HFFc6 (cell line): ENCODE results near the gene RND2. TPM values are rescaled to one million over a fixed set of nuclear protein-coding genes. Genes with fewer than 3 reads are reported as not detected.
A peak's percentile ranks its signal among the peaks of the same experiment; 100 is the strongest.
"Not testable (repeated sequence)": the region's sequence is repeated elsewhere in the genome, so short reads cannot be mapped to it uniquely, and the experiment has no call there.

Experiments used
- DNase-seq: peaks from one replicate; pipeline ENCODE4 v3.0.0-alpha.2; 2018
- H3K27ac Mint-ChIP-seq: 2 replicates; pipeline ENCODE4 v1.8.0; 2020; ENCODE audit warnings: mild to moderate bottlenecking, mixed read lengths
- H3K27me3 Mint-ChIP-seq: 2 replicates; pipeline ENCODE4 v1.8.0; 2021; ENCODE audit warnings: mild to moderate bottlenecking, moderate library complexity, mixed read lengths; ENCODE audit not compliant: insufficient read depth
- H3K36me3 Mint-ChIP-seq: 2 replicates; pipeline ENCODE4 v1.8.0; 2021; ENCODE audit warnings: low read depth, mixed read lengths
- H3K4me1 Mint-ChIP-seq: 2 replicates; pipeline ENCODE4 v1.8.0; 2020; ENCODE audit warnings: low read depth, mixed read lengths
- H3K4me3 Mint-ChIP-seq: 2 replicates; pipeline ENCODE4 v1.8.0; 2020; ENCODE audit warnings: mild to moderate bottlenecking, moderate library complexity, mixed read lengths
- H3K9me3 Mint-ChIP-seq: 2 replicates; pipeline ENCODE4 v1.8.0; 2020; ENCODE audit warnings: mild to moderate bottlenecking, mixed read lengths
- long read RNA-seq: library from polyadenylated mRNA; unstranded; transcript quantifications from one replicate; pipeline ENCODE4 v2.0.0, GENCODE V29; 2019
- total RNA-seq, 6 experiments: library from RNA; stranded (reverse); fragmentation: NEBNext Ultra II Directional; extraction: Animal tissue kit (Norgen Biotek cat#: 25700); gene quantifications; 2 replicates in 1 of 6; 3 replicates in 5 of 6; pipeline ENCODE4 v1.2.3, GENCODE V29; 2021
- TF ChIP-seq, protein P1 (sequence below): fragments of 200-600 bp; sonication (generic); IDR thresholded peaks from 2 replicates; pipeline ENCODE4 v1.5.0; 2021; ENCODE audit warnings: antibody characterized with exemption, mild to moderate bottlenecking

RND2 gene, protein sequence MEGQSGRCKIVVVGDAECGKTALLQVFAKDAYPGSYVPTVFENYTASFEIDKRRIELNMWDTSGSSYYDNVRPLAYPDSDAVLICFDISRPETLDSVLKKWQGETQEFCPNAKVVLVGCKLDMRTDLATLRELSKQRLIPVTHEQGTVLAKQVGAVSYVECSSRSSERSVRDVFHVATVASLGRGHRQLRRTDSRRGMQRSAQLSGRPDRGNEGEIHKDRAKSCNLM
- under 1 TPM; 0.14 to 0.43 (median 0.37) TPM for total RNA-seq
- long read RNA-seq, partial matches to known transcripts: 1 of 1 reads
- long read RNA-seq, other reads (novel, unspliced or antisense): 0 of 1 reads

DNA sequence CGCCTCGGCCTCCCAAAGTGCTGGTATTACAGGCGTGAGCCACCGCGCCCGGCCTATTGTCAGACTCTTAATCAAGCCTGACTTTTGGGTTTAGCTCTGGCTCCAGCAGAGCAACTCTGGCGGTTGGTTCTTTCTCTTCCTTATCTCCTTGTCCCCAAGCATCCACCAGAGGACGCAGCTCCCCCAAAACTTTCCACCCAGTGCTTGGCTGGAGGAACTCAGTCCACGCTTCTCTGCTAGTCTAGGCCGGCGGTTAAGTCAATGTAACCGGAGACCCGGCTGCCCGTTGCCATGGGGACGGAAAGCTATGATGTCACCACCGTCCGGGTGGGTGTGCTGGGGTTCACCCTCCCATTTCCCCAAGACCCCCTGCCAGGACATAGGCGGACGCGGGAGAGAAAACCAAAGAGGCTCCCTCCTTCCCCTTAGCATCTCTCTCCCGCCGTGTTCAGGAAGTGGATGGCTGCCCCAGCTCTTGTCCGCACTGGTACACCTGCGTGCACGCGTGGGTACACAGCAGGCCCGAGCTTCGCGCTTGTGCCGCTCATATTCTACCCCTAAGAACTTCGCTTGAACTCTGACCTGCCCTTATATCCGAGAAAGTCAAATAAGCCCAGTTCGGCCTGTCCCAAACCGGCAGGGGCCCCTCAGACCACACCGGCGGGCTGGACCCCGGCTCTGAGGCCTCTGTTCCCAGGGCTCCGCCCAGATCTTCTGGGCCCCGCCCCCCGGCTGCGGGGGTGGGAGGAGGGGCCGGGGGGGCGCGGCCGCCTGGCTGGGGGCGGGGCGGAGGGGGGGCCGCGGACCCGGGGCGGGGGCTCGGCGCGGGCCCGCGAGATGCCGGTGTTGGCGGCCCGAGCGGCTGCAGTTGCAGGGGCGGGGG is at the start of gene RND2:
TSS of gene RND2 (plus strand) at position 825 of the 883 bp plus-strand sequence. CDS start 117 bp downstream, outside the sequence.
- DNase-seq: peak; percentile 95
- Mint-ChIP-seq H3K9me3 (no peaks in the 10 kb centered on the region), H3K27ac (peak within 1 kb of the TSS; percentile 92), H3K27me3 (peaks cover 7% of the 10 kb centered on the region), H3K36me3 (no peaks in the 10 kb centered on the region), H3K4me1 (peaks cover 19% of the 10 kb centered on the region), H3K4me3 (peak within 1 kb of the TSS; percentile 92)
- TF ChIP-seq, protein P1, sequence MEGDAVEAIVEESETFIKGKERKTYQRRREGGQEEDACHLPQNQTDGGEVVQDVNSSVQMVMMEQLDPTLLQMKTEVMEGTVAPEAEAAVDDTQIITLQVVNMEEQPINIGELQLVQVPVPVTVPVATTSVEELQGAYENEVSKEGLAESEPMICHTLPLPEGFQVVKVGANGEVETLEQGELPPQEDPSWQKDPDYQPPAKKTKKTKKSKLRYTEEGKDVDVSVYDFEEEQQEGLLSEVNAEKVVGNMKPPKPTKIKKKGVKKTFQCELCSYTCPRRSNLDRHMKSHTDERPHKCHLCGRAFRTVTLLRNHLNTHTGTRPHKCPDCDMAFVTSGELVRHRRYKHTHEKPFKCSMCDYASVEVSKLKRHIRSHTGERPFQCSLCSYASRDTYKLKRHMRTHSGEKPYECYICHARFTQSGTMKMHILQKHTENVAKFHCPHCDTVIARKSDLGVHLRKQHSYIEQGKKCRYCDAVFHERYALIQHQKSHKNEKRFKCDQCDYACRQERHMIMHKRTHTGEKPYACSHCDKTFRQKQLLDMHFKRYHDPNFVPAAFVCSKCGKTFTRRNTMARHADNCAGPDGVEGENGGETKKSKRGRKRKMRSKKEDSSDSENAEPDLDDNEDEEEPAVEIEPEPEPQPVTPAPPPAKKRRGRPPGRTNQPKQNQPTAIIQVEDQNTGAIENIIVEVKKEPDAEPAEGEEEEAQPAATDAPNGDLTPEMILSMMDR: peak; percentile 85

DNA sequence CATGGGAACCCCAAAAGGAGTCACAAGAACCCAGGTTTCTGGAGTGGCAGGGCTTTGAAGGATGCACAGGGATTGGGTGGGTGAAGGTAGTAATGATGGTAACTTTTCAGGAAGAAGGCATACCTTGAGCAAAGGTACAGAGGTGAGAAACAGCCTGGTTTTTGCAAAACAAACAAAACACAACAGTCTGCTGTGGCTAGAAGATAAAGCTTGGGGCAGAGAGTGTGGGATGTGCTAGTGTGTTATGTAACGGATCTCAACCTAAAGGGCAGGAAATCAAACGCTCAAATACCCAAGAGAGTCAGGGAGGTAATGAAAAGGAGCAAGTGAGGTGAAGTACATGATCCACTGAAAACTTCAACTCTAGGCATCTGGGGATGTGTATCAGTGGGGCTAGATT is 49.8 kb upstream of the RND2 start:
- no peaks in the 10 kb centered on the region; the same call in 1 of the 2 replicates for H3K27me3 Mint-ChIP-seq
- TF ChIP-seq, protein P1: no peak
- H3K4me1 Mint-ChIP-seq: peaks cover 11% of the 10 kb centered on the region
- H3K27ac Mint-ChIP-seq: no peak overlapping the region
- no peaks in the 10 kb centered on the region for H3K9me3 Mint-ChIP-seq
- no peaks in the 10 kb centered on the region for H3K36me3 Mint-ChIP-seq
- no peak for DNase-seq
- H3K4me3 Mint-ChIP-seq: no peak overlapping the region

DNA sequence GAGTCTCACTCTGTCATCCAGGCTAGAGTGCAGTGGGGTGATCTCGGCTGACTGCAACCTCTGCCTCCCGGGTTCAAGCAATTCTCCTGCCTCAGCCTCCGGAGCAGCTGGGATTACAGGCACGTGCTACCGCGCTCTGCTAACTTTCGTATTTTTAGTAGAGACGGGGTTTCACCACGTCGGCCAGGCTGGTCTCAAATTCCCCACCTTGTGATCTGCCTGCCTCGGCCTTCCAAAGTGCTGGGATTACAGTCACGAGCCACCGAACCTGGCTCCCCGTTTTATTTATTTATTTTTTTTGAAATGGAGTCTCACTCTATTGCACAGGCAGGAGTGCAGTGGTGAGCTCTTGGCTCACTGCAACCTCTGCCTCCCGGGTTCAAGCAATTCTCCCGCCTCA is 49.3 kb upstream of the RND2 start:
- not testable (repeated sequence) for H3K36me3 Mint-ChIP-seq, H3K27me3 Mint-ChIP-seq, H3K9me3 Mint-ChIP-seq, H3K4me3 Mint-ChIP-seq, H3K27ac Mint-ChIP-seq, DNase-seq
- H3K4me1 Mint-ChIP-seq: peaks cover 13% of the 10 kb centered on the region

DNA sequence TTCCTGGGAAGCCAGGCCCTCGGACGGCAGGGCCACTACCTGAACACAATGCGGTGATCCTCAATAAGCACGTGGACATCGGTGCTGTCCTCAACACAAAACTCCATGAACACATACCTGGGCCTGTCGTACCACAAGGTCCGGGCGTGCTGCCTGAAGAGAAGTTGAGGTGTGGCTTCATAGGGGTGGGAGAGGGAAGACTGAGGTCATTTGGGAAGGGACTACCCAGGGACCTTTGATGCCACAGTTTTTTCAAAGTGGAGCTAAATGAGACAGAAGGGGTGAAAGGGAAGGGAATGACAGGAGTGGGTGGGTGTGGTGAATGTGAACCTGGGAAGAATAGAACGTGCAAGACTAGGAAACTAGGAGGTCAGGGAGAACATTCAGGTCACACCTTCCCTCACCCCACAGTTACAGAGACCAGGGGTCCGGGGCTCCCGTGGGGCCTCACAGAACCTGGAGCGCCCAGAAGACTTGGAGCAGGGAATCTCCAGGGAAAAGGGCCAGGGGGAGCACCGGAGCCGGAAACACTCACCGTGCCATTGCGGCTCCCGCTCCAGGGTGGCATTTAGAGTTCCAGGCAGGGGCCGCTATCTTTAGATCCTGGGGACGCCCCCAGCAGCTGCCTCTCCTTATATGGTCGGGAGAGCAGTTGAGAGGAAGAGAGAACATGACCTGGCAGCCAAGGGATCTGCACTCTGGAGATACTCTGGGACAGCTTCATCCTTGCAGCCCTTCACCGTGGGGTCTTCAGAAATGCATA is 45.3 kb upstream of the RND2 start, which contains the start of gene PTGES3L:
TSS of gene PTGES3L (minus strand) at position 570 of the 763 bp plus-strand sequence. CDS start at position 543, 27 bp downstream.
- TF ChIP-seq, protein P1: no peak
- DNase-seq: peak; percentile 38
- peaks cover 11% of the 10 kb centered on the region for H3K36me3 Mint-ChIP-seq
- no peaks in the 10 kb centered on the region for H3K9me3 Mint-ChIP-seq
- H3K4me1 Mint-ChIP-seq: peaks cover 31% of the 10 kb centered on the region
- peak within 1 kb of the TSS; percentile 93 for H3K4me3 Mint-ChIP-seq
- H3K27ac Mint-ChIP-seq: peak within 1 kb of the TSS; percentile 88
- H3K27me3 Mint-ChIP-seq: peaks cover 3% of the 10 kb centered on the region

DNA sequence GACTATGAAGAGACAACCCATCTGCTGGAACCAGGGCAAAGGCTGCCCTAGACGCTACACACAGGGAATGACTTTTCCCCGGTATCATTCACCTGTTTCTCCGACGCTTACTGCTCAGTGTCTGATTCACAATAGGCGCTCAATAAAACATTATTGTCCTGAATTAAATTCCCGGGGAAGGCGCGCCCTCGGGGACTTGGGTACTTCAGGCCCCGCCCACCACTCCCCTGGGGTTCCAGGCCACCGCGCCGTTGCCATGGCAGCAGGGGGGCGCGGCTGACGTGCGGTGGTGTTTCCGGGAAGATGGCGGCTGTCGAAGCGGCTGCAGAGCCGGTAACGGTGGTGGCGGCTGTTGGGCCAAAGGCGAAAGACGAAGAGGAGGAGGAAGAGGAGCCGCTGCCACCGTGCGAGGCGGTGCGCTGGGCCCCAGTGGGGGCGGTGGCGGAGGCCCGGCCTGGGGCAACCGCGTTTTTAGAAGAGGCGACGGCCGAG is 44.7 kb upstream of the RND2 start, which contains the start of gene RUNDC1:
TSS of gene RUNDC1 (plus strand) at position 292 of the 492 bp plus-strand sequence. CDS start at position 304, 12 bp downstream.
- peak within 1 kb of the TSS; percentile 93 for H3K4me3 Mint-ChIP-seq
- H3K36me3 Mint-ChIP-seq: peaks cover 15% of the 10 kb centered on the region
- peaks cover 3% of the 10 kb centered on the region for H3K27me3 Mint-ChIP-seq
- DNase-seq: peak; percentile 75
- H3K4me1 Mint-ChIP-seq: peaks cover 31% of the 10 kb centered on the region
- H3K27ac Mint-ChIP-seq: peak within 1 kb of the TSS; percentile 88
- TF ChIP-seq, protein P1: no peak
- no peaks in the 10 kb centered on the region for H3K9me3 Mint-ChIP-seq
